Brain microvascular endothelial cell (primary cell): ENCODE data around the gene NOTCH4.

ENCODE experiments used
- DNase-seq: peaks from one replicate; pipeline ENCODE4 v3.0.0-alpha.2; 2020
- H3K27ac ChIP-seq: fragments of 250-450 bp; sonication (Bioruptor Pico); 2 replicates; pipeline ENCODE4 v1.5.1; 2020; ENCODE audit warnings: mild to moderate bottlenecking, moderate library complexity
- H3K27me3 ChIP-seq: fragments of 250-450 bp; sonication (Bioruptor Pico); replicated peaks from 2 replicates; pipeline ENCODE4 v1.5.1; 2020; ENCODE audit warnings: mild to moderate bottlenecking
- H3K36me3 ChIP-seq: fragments of 250-450 bp; sonication (Bioruptor Pico); replicated peaks from 2 replicates; pipeline ENCODE4 v1.5.1; 2020; ENCODE audit warnings: mild to moderate bottlenecking
- H3K4me3 ChIP-seq: 2 replicates; pipeline ENCODE4 v1.5.1; 2011; ENCODE audit warnings: low read depth, mild to moderate bottlenecking, control low read depth, low read length, moderate library complexity
- CTCF ChIP-seq: IDR thresholded peaks from 2 replicates; pipeline ENCODE4 v1.5.1; 2011; ENCODE audit warnings: low read depth, mild to moderate bottlenecking, moderate library complexity, low read length, control low read depth, inconsistent platforms; ENCODE audit errors: missing control alignments
- in situ Hi-C: cut with HindIII; loops from 2 replicates; pipeline ENCODE4 v1.10.0; 2017; ENCODE audit warnings: low sequenced_read_pairs, low pct_ligation_motif_present

Gene NOTCH4

GRCh38 chr6:32174416-32174815 is 49.5 kb downstream of the NOTCH4 start:
- in situ Hi-C loops: no loop called here
- Histone ChIP-seq H3K27ac (no peak overlapping the region), H3K27me3 (no peaks in the 10 kb centered on the region), H3K4me3 (no peak overlapping the region), H3K36me3 (peaks cover 14% of the 10 kb centered on the region)
- no peak for DNase-seq
- TF ChIP-seq CTCF: no peak

DNA sequence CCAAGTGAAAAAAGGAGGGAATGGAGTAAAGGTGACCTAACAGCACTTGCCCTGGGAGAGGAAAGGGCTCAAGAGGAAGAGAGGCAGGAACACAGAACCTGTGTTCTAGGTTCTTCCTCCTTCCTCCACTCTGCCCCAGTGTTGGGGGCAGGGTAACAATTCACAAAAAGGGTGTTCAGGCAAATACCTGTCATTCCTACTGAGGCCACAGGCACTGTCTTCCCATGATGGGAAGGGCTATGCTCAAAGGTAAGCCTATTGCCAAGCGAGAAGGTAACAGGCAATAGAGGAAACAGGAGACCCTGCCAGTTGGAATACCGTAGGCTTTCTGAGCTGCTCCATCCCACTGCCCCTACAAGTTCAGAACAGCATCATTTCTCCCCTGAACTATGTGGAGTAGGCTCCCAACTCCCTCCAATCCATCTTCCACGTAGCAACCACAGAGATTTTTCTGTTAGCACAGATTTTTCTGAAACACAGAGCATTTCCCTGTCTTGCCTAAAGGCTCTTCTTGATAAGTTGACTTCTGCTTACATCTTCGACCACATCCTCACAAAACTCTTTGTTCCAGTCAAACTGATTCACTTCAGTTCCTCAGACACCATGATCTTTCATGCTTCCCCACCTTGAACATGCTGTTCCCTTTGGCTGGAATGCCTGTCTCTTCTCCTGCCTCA is 50.7 kb downstream of the NOTCH4 start:
- H3K36me3 ChIP-seq: peaks cover 26% of the 10 kb centered on the region
- no peak for TF ChIP-seq CTCF
- H3K27ac ChIP-seq: no peak overlapping the region
- no peak for DNase-seq
- H3K27me3 ChIP-seq: no peaks in the 10 kb centered on the region
- H3K4me3 ChIP-seq: no peak overlapping the region
- in situ Hi-C loops: no loop called here

- TF ChIP-seq CTCF: no peak
- in situ Hi-C loops: no loop called here
- peaks cover 42% of the 10 kb centered on the region for H3K36me3 ChIP-seq
- DNase-seq: no peak
- no peak overlapping the region for H3K27ac ChIP-seq
- H3K27me3 ChIP-seq: no peaks in the 10 kb centered on the region
- H3K4me3 ChIP-seq: no peak overlapping the region
These were observed 52.6 kb downstream of the NOTCH4 start for GRCh38 chr6:32171234-32171633.

GRCh38 chr6:32170294-32170693 is 53.6 kb downstream of the NOTCH4 start:
- no peak overlapping the region for H3K27ac ChIP-seq
- in situ Hi-C loops: no loop called here
- H3K36me3 ChIP-seq: peaks cover 42% of the 10 kb centered on the region
- no peak for DNase-seq
- TF ChIP-seq CTCF: no peak
- no peak overlapping the region for H3K4me3 ChIP-seq
- H3K27me3 ChIP-seq: no peaks in the 10 kb centered on the region

- Histone ChIP-seq H3K27ac (no peak overlapping the region), H3K36me3 (peaks cover 42% of the 10 kb centered on the region), H3K27me3 (no peaks in the 10 kb centered on the region), H3K4me3 (no peak overlapping the region)
- in situ Hi-C loops: no loop called here
- peak; percentile 4 for TF ChIP-seq CTCF
- no peak for DNase-seq
These were observed 54.9 kb downstream of the NOTCH4 start for GRCh38 chr6:32168807-32169591.
